Measurements from ENCODE around the gene SEC23IP. TPM values are rescaled to one million over a fixed set of nuclear protein-coding genes. Genes with fewer than 3 reads are reported as not detected.
"Not testable (repeated sequence)": the region's sequence is repeated elsewhere in the genome, so short reads cannot be mapped to it uniquely, and the experiment has no call there.

Gene SEC23IP
- total RNA-seq, 2 donors from 2014 or later, result 54.9 to 57.3 TPM

DNA sequence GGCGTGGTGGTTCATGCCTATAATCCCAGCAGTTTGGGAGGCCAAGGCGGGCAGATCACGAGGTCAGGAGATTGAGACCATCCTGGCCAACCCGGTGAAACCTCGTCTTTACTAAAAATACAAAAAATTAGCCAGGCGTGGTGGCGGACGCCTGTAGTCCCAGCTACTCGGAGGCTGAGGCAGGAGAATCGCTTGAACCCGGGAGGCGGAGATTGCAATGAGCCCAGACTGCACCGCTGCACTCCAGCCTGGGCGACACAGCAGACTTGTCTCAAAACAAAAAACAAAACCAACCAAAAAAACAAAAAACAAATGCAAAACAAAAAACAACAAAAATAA lies 712 bp upstream of the SEC23IP start:
- H3K4me1 ChIP-seq, result peaks cover 27% of the 10 kb centered on the region
- DNase-seq; H3K27me3 ChIP-seq; H3K36me3 ChIP-seq; intact Hi-C loops (cut with DNase I); H3K9me3 ChIP-seq: not testable (repeated sequence)
- H3K27ac ChIP-seq, result peak overlapping the region; percentile 80
- H3K9ac ChIP-seq (ENCODE audit: low read depth in 2 of 2, low read length in 2 of 2), result peak overlapping the region; percentile 4 to 98
- peak overlapping the region; percentile 95 for H3K4me3 ChIP-seq

DNA sequence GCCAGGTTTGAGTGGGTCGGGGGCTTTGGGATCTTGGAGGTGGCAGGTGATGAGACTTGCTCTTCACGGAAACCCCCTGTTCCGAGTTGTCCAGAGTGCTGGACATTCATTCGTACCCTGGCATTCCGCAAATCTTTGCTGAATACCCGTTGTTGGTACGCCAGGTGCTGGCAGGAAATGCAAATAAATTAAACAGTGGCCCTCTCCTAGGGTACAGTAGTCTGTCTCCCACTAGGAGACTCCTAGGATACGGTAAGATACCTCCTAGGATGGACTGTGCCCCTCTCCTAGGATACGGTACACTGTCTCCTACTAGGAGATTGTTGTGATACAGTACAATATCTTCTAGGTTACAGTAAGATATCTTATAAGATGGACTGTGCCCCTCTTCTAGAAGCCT lies 544 bp downstream of the SEC23IP start:
- no peaks in the 10 kb centered on the region for H3K27me3 ChIP-seq
- TF ChIP-seq, protein P1, sequence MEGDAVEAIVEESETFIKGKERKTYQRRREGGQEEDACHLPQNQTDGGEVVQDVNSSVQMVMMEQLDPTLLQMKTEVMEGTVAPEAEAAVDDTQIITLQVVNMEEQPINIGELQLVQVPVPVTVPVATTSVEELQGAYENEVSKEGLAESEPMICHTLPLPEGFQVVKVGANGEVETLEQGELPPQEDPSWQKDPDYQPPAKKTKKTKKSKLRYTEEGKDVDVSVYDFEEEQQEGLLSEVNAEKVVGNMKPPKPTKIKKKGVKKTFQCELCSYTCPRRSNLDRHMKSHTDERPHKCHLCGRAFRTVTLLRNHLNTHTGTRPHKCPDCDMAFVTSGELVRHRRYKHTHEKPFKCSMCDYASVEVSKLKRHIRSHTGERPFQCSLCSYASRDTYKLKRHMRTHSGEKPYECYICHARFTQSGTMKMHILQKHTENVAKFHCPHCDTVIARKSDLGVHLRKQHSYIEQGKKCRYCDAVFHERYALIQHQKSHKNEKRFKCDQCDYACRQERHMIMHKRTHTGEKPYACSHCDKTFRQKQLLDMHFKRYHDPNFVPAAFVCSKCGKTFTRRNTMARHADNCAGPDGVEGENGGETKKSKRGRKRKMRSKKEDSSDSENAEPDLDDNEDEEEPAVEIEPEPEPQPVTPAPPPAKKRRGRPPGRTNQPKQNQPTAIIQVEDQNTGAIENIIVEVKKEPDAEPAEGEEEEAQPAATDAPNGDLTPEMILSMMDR (IDR thresholded peaks at IDR 0.05), result no peak
- H3K4me1 ChIP-seq, result peaks cover 34% of the 10 kb centered on the region
- peak overlapping the region; percentile 80 for H3K27ac ChIP-seq
- H3K36me3 ChIP-seq, result no peaks in the 10 kb centered on the region
- no peak for DNase-seq
- H3K9ac ChIP-seq (ENCODE audit: low read depth in 2 of 2, low read length in 2 of 2), result peak overlapping the region; percentile 70 to 98
- H3K9me3 ChIP-seq, result no peaks in the 10 kb centered on the region
- intact Hi-C loops (cut with DNase I), result no loop called here
- H3K4me3 ChIP-seq, result peak overlapping the region; percentile 95

DNA sequence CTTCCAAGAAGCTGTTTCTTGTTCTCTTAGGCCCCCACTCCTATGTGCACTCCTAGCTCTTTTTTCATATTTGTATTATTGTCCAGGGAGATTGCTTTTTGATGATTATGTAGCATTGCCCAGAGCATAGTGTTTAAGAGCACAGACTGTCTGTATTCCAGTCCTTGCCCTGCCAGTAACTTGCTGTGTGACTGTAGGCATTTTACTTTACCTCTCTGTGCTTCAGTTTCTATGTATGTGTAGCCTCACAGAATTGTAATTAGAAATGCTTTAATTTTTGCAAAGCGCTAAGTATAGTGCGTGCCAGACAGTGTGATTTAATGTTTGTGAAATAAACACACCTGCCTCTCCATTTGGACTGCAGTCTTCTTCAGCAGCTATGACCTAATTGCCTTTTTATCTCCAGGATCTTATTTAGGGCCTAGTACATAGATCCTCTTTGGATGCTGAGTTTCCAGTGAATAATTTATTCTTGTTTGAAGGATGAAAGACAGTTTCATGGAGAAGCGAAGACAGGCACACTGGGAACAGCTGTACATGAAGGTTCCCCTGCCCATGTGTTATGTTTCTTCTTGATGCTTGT lies 1.4 kb downstream of the SEC23IP start:
- H3K27ac ChIP-seq, result no peak overlapping the region
- H3K36me3 ChIP-seq, result no peaks in the 10 kb centered on the region
- no peak for DNase-seq
- no peaks in the 10 kb centered on the region for H3K27me3 ChIP-seq
- H3K4me3 ChIP-seq, result no peak overlapping the region
- H3K9ac ChIP-seq (ENCODE audit: low read depth in 2 of 2, low read length in 2 of 2), result no peak overlapping the region
- TF ChIP-seq, protein P1 (IDR thresholded peaks at IDR 0.05), result no peak
- H3K9me3 ChIP-seq, result no peaks in the 10 kb centered on the region
- intact Hi-C loops (cut with DNase I), result no loop called here
- peaks cover 34% of the 10 kb centered on the region for H3K4me1 ChIP-seq

DNA sequence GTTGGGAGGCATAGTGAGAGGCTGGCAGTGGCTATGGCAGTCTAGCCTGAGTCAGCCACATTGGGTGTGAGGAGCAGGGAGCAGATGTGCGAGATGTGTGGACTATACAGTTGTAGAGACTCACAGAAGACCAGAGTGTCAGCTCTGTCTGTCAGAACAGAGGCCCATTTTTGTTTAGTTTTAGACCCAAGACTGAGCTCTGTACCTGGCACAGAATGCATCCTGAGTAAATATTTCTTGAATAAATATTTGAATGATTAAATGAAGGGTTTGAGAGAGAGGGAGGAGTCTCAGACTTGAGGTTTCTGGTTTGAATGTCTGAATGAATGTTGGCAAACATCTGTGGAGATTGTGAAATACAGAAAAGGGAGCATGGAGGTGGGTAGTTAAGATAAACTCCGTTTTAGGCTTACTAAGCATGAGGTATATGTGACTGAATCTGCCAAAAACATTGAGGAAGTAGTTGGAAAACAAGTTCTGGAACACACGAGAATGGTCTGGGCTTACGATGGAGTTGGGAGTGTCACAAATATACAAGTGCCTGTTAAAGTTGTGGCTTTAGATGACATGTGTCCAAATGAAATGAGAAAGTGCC lies 3.6 kb downstream of the SEC23IP start:
- peaks cover 34% of the 10 kb centered on the region for H3K4me1 ChIP-seq
- intact Hi-C loops (cut with DNase I), result no loop called here
- peak overlapping the region in 1 of 2 donors; percentile 15 for H3K9ac ChIP-seq (ENCODE audit: low read depth in 2 of 2, low read length in 2 of 2)
- TF ChIP-seq, protein P1 (IDR thresholded peaks at IDR 0.05), result no peak
- no peaks in the 10 kb centered on the region for H3K27me3 ChIP-seq
- peak overlapping the region; percentile 36 for H3K27ac ChIP-seq
- no peaks in the 10 kb centered on the region for H3K36me3 ChIP-seq
- H3K9me3 ChIP-seq, result no peaks in the 10 kb centered on the region
- peak; percentile 61 for DNase-seq
- H3K4me3 ChIP-seq, result no peak overlapping the region

DNA sequence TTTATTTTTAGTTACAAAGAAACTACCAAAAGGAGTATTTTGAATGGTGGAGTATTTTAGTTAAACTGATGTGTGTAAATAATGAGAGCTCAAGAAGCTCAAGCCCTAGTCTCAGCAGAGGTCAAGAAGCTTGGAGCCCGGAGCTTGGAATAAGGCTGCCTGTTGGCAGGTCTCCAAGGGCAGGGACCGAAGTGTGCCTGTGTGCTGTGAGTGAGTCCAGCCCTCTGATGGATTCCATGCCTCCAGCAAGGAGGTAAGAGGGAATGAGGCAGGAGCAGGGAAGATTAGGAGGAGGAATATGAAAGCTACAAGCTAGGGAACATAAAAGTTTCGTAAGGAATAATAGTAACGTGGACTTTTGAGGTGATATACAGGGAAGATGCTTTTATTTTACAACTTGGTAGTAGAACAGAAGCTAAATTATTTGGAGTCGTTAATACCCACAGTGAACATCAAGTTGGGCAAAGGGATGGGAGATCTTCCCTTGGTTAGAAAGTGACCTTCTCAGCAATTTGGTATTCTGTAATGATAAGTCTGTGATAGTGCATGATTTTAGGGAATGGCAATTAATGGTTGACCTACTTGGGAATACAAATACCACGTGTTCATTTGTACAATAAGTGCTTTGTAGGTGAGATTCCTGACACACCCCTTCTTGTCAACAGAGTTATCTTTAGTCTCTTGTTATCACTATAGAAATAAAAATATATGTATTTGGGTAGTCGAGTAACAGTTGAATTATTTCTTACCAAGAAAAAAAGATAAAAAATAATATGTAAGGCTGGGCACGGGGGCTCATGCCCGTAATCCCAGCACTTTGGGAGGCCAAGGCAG lies 4.6 kb downstream of the SEC23IP start:
- no peak overlapping the region for H3K9ac ChIP-seq (ENCODE audit: low read depth in 2 of 2, low read length in 2 of 2)
- H3K4me3 ChIP-seq, result no peak overlapping the region
- TF ChIP-seq, protein P1 (IDR thresholded peaks at IDR 0.05), result no peak
- H3K27me3 ChIP-seq, result no peaks in the 10 kb centered on the region
- H3K4me1 ChIP-seq, result peaks cover 34% of the 10 kb centered on the region
- no peaks in the 10 kb centered on the region for H3K9me3 ChIP-seq
- peak overlapping the region; percentile 36 for H3K27ac ChIP-seq
- no peaks in the 10 kb centered on the region for H3K36me3 ChIP-seq
- DNase-seq, result peak; percentile 84
- intact Hi-C loops (cut with DNase I), result no loop called here
